ENCODE data around the gene NLGN1.

NLGN1 gene

GRCh38 chr3:174023421-174023820 is 625.9 kb downstream of the NLGN1 start:
- no peak for DNase-seq

- DNase-seq = no peak
These were observed 631.1 kb downstream of the NLGN1 start for GRCh38 chr3:174028673-174029072.

- DNase-seq = no peak
These were observed 637.9 kb downstream of the NLGN1 start for GRCh38 chr3:174035328-174035886.

- DNase-seq = no peak
These were observed 648.8 kb downstream of the NLGN1 start for GRCh38 chr3:174046311-174046710.

GRCh38 chr3:174049472-174049871 is 651.9 kb downstream of the NLGN1 start:
- DNase-seq = no peak

GRCh38 chr3:174051191-174051590 is 653.6 kb downstream of the NLGN1 start:
- no peak for DNase-seq

GRCh38 chr3:174058804-174059203 is 661.3 kb downstream of the NLGN1 start:
- DNase-seq = no peak

GRCh38 chr3:174060431-174060830 is 662.9 kb downstream of the NLGN1 start:
- no peak for DNase-seq

GRCh38 chr3:174061162-174061561 is 663.6 kb downstream of the NLGN1 start:
- no peak for DNase-seq

GRCh38 chr3:174061731-174062130 is 664.2 kb downstream of the NLGN1 start:
- no peak for DNase-seq

GRCh38 chr3:174062923-174063322 is 665.4 kb downstream of the NLGN1 start:
- DNase-seq = no peak

GRCh38 chr3:174068035-174068434 is 670.5 kb downstream of the NLGN1 start:
- no peak for DNase-seq

- no peak for DNase-seq
These were observed 675.1 kb downstream of the NLGN1 start for GRCh38 chr3:174072675-174073074.

GRCh38 chr3:174083706-174084105 is 686.2 kb downstream of the NLGN1 start:
- DNase-seq = no peak

GRCh38 chr3:174089592-174089991 is 692.0 kb downstream of the NLGN1 start:
- no peak for DNase-seq

GRCh38 chr3:174094669-174095068 is 697.1 kb downstream of the NLGN1 start:
- DNase-seq = no peak

GRCh38 chr3:174097686-174098085 is 700.1 kb downstream of the NLGN1 start:
- no peak for DNase-seq

GRCh38 chr3:174098746-174099145 is 701.2 kb downstream of the NLGN1 start:
- no peak for DNase-seq

- no peak for DNase-seq
These were observed 702.2 kb downstream of the NLGN1 start for GRCh38 chr3:174099724-174100123.

GRCh38 chr3:174100744-174101143 is 703.2 kb downstream of the NLGN1 start:
- no peak for DNase-seq

GRCh38 chr3:174101244-174101643 is 703.7 kb downstream of the NLGN1 start:
- no peak for DNase-seq

- no peak for DNase-seq
These were observed 704.7 kb downstream of the NLGN1 start for GRCh38 chr3:174102274-174102673.

- no peak for DNase-seq
These were observed 705.3 kb downstream of the NLGN1 start for GRCh38 chr3:174102866-174103265.

- no peak for DNase-seq
These were observed 713.2 kb downstream of the NLGN1 start for GRCh38 chr3:174110761-174111160.

- no peak for DNase-seq
These were observed 714.2 kb downstream of the NLGN1 start for GRCh38 chr3:174111776-174112175.

GRCh38 chr3:174116421-174116820 is 718.9 kb downstream of the NLGN1 start:
- DNase-seq = no peak
